Measurements from ENCODE around the gene ZBTB20.

ZBTB20 gene

GRCh38 chr3:114454551-114455251, 692.4 kb downstream of the ZBTB20 start:
- DNase-seq: no peak

- DNase-seq: no peak
Observed at GRCh38 chr3:114453361-114453780, 693.7 kb downstream of the ZBTB20 start.

- DNase-seq: no peak
Observed at GRCh38 chr3:114452937-114453336, 694.2 kb downstream of the ZBTB20 start.

GRCh38 chr3:114452256-114452655, 694.8 kb downstream of the ZBTB20 start:
- no peak for DNase-seq

GRCh38 chr3:114451561-114452018, 695.5 kb downstream of the ZBTB20 start:
- DNase-seq: no peak

- DNase-seq: no peak
Observed at GRCh38 chr3:114451051-114451451, 696.0 kb downstream of the ZBTB20 start.

GRCh38 chr3:114450008-114450596, 697.0 kb downstream of the ZBTB20 start:
- DNase-seq: no peak

- no peak for DNase-seq
Observed at GRCh38 chr3:114449271-114450007, 697.6 kb downstream of the ZBTB20 start.

- no peak for DNase-seq
Observed at GRCh38 chr3:114447950-114448479, 699.1 kb downstream of the ZBTB20 start.

GRCh38 chr3:114447545-114447944, 699.5 kb downstream of the ZBTB20 start:
- no peak for DNase-seq

- no peak for DNase-seq
Observed at GRCh38 chr3:114446600-114446999, 700.5 kb downstream of the ZBTB20 start.

GRCh38 chr3:114445233-114445632, 701.9 kb downstream of the ZBTB20 start:
- no peak for DNase-seq

- DNase-seq: no peak
Observed at GRCh38 chr3:114444216-114444615, 702.9 kb downstream of the ZBTB20 start.

- DNase-seq: no peak
Observed at GRCh38 chr3:114442246-114442645, 704.8 kb downstream of the ZBTB20 start.

- no peak for DNase-seq
Observed at GRCh38 chr3:114441386-114441785, 705.7 kb downstream of the ZBTB20 start.

- DNase-seq: no peak
Observed at GRCh38 chr3:114440700-114441099, 706.4 kb downstream of the ZBTB20 start.

- no peak for DNase-seq
Observed at GRCh38 chr3:114439284-114439683, 707.8 kb downstream of the ZBTB20 start.

GRCh38 chr3:114437897-114438296, 709.2 kb downstream of the ZBTB20 start:
- DNase-seq: no peak

GRCh38 chr3:114436182-114436581, 710.9 kb downstream of the ZBTB20 start:
- DNase-seq: no peak

- DNase-seq: no peak
Observed at GRCh38 chr3:114435386-114436115, 711.5 kb downstream of the ZBTB20 start.

- DNase-seq: no peak
Observed at GRCh38 chr3:114432310-114432709, 714.8 kb downstream of the ZBTB20 start.

- no peak for DNase-seq
Observed at GRCh38 chr3:114428044-114428595, 719.0 kb downstream of the ZBTB20 start.
